ENCODE measurements around the gene GM2A. TPM values are rescaled to one million over a fixed set of nuclear protein-coding genes. Genes with fewer than 3 reads are reported as not detected.

The GM2A gene
- polyA plus RNA-seq, 3 donors, result 22.2 to 57.9 (median 28.0) TPM

GRCh38 chr5:151284392-151284967, 31.5 kb downstream of the GM2A start:
- no peaks in the 10 kb centered on the region for H3K4me1 ChIP-seq (ENCODE audit: control insufficient read depth in 1 of 2, insufficient read depth in 2 of 2, low read length in 2 of 2)
- peaks cover 3 to 10% (median 6%) of the 10 kb centered on the region in 3 donors for H3K27me3 Mint-ChIP-seq (ENCODE audit: low read depth in 3 of 3)
- H3K4me3 ChIP-seq (replicated peaks in 1 of 3; ENCODE audit: low read depth in 2 of 3, low read length in 3 of 3), result no peak overlapping the region
- H3K4me1 Mint-ChIP-seq, result no peaks in the 10 kb centered on the region
- no peak overlapping the region for H3K4me3 Mint-ChIP-seq
- no peaks in the 10 kb centered on the region for H3K36me3 Mint-ChIP-seq
- H3K9me3 Mint-ChIP-seq, result no peaks in the 10 kb centered on the region
- H3K79me2 ChIP-seq (ENCODE audit: insufficient read depth, low read length), result no peaks in the 10 kb centered on the region
- intact Hi-C loops (cut with micrococcal nuclease), result no loop called here
- 35% methylated on average over 4 of the region's 8 CpGs for WGBS (ENCODE audit: insufficient coverage)
- no peaks in the 10 kb centered on the region for H3K9me3 ChIP-seq (replicated peaks in 1 of 2; ENCODE audit: control insufficient read depth in 1 of 2, insufficient read depth in 1 of 2, low read length in 2 of 2)
- H3K36me3 ChIP-seq (replicated peaks in 1 of 2; ENCODE audit: control insufficient read depth in 1 of 2, insufficient read depth in 2 of 2, low read length in 2 of 2), result no peaks in the 10 kb centered on the region
- H2AFZ ChIP-seq (ENCODE audit: insufficient read depth, low read depth, low read length, poor library complexity, severe bottlenecking), result no peak overlapping the region
- no peaks in the 10 kb centered on the region for H3K27me3 ChIP-seq (ENCODE audit: control insufficient read depth in 2 of 2, insufficient read depth in 2 of 2, low read length in 2 of 2)
- H3K27ac ChIP-seq (ENCODE audit: low read depth in 1 of 2, low read length in 2 of 2), result no peak overlapping the region
- peak in 1 of 3 donors; percentile 23 for DNase-seq
- TF ChIP-seq, protein P1, sequence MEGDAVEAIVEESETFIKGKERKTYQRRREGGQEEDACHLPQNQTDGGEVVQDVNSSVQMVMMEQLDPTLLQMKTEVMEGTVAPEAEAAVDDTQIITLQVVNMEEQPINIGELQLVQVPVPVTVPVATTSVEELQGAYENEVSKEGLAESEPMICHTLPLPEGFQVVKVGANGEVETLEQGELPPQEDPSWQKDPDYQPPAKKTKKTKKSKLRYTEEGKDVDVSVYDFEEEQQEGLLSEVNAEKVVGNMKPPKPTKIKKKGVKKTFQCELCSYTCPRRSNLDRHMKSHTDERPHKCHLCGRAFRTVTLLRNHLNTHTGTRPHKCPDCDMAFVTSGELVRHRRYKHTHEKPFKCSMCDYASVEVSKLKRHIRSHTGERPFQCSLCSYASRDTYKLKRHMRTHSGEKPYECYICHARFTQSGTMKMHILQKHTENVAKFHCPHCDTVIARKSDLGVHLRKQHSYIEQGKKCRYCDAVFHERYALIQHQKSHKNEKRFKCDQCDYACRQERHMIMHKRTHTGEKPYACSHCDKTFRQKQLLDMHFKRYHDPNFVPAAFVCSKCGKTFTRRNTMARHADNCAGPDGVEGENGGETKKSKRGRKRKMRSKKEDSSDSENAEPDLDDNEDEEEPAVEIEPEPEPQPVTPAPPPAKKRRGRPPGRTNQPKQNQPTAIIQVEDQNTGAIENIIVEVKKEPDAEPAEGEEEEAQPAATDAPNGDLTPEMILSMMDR (IDR thresholded peaks at IDR 0.05), result peak; percentile 82
- no peak overlapping the region for H3K4me2 ChIP-seq (replicated peaks; ENCODE audit: extremely low read depth, low read length, poor library complexity, severe bottlenecking)
- H3K9ac ChIP-seq (ENCODE audit: insufficient read depth, low read length, poor library complexity, severe bottlenecking), result no peak overlapping the region
- H3K27ac Mint-ChIP-seq, result no peak overlapping the region
- no peaks in the 10 kb centered on the region for H4K20me1 ChIP-seq (ENCODE audit: insufficient read depth, low read length)

GRCh38 chr5:151285683-151286082, 32.7 kb downstream of the GM2A start:
- DNase-seq, result no peak
- Mint-ChIP-seq H3K27me3 (ENCODE audit: low read depth in 3 of 3) (peaks cover 5 to 10% (median 6%) of the 10 kb centered on the region in 3 donors), H3K36me3 (no peaks in the 10 kb centered on the region), H3K27ac (no peak overlapping the region), H3K4me1 (no peaks in the 10 kb centered on the region), H3K9me3 (peaks cover 0 to 5% (median 0%) of the 10 kb centered on the region in 7 donors), H3K4me3 (no peak overlapping the region)
- Histone ChIP-seq H3K27ac (ENCODE audit: low read depth in 1 of 2, low read length in 2 of 2) (no peak overlapping the region), H2AFZ (ENCODE audit: insufficient read depth, low read depth, low read length, poor library complexity, severe bottlenecking) (no peak overlapping the region), H3K79me2 (ENCODE audit: insufficient read depth, low read length) (no peaks in the 10 kb centered on the region), H3K9ac (ENCODE audit: insufficient read depth, low read length, poor library complexity, severe bottlenecking) (no peak overlapping the region), H3K4me1 (ENCODE audit: control insufficient read depth in 1 of 2, insufficient read depth in 2 of 2, low read length in 2 of 2) (no peaks in the 10 kb centered on the region), H3K4me3 (replicated peaks in 1 of 3; ENCODE audit: low read depth in 2 of 3, low read length in 3 of 3) (no peak overlapping the region), H3K9me3 (replicated peaks in 1 of 2; ENCODE audit: control insufficient read depth in 1 of 2, insufficient read depth in 1 of 2, low read length in 2 of 2) (peaks cover 0 to 4% of the 10 kb centered on the region in 2 donors), H4K20me1 (ENCODE audit: insufficient read depth, low read length) (no peaks in the 10 kb centered on the region), H3K27me3 (ENCODE audit: control insufficient read depth in 2 of 2, insufficient read depth in 2 of 2, low read length in 2 of 2) (no peaks in the 10 kb centered on the region), H3K36me3 (replicated peaks in 1 of 2; ENCODE audit: control insufficient read depth in 1 of 2, insufficient read depth in 2 of 2, low read length in 2 of 2) (no peaks in the 10 kb centered on the region), H3K4me2 (replicated peaks; ENCODE audit: extremely low read depth, low read length, poor library complexity, severe bottlenecking) (no peak overlapping the region)
- intact Hi-C loops (cut with micrococcal nuclease), result no loop called here
- 94% methylated on average over 3 of the region's 5 CpGs for WGBS (ENCODE audit: insufficient coverage)
- TF ChIP-seq, protein P1 (IDR thresholded peaks at IDR 0.05), result no peak
